ENCODE measurements around the gene RALY.

RALY gene

DNA sequence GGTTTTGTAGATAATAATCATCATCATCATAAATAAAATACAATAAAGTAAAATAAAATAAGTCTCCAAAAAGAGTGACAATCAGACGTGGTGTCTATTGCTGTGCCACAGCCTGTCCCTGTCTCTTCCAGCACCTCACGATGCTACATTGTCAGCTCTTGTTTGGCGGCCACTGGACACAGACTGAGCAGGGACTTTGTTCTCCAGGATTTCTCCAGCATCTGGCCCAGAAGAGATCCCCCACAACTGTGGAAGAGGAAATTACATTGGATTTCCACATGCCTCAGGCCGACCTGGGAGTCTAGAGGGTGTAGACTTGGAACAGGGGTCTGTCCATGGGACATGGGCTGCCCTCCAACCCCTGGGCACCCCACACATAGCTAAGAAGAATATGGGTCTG, 39.2 kb upstream of the RALY start:
- H3K4me3 ChIP-seq (ENCODE audit: low read length) = no peak overlapping the region
- DNase-seq (ENCODE audit: low read depth) = no peak
- TF ChIP-seq, protein P1, sequence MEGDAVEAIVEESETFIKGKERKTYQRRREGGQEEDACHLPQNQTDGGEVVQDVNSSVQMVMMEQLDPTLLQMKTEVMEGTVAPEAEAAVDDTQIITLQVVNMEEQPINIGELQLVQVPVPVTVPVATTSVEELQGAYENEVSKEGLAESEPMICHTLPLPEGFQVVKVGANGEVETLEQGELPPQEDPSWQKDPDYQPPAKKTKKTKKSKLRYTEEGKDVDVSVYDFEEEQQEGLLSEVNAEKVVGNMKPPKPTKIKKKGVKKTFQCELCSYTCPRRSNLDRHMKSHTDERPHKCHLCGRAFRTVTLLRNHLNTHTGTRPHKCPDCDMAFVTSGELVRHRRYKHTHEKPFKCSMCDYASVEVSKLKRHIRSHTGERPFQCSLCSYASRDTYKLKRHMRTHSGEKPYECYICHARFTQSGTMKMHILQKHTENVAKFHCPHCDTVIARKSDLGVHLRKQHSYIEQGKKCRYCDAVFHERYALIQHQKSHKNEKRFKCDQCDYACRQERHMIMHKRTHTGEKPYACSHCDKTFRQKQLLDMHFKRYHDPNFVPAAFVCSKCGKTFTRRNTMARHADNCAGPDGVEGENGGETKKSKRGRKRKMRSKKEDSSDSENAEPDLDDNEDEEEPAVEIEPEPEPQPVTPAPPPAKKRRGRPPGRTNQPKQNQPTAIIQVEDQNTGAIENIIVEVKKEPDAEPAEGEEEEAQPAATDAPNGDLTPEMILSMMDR (conservative IDR thresholded peaks at IDR 0.05; ENCODE audit: low read length) = no peak

DNA sequence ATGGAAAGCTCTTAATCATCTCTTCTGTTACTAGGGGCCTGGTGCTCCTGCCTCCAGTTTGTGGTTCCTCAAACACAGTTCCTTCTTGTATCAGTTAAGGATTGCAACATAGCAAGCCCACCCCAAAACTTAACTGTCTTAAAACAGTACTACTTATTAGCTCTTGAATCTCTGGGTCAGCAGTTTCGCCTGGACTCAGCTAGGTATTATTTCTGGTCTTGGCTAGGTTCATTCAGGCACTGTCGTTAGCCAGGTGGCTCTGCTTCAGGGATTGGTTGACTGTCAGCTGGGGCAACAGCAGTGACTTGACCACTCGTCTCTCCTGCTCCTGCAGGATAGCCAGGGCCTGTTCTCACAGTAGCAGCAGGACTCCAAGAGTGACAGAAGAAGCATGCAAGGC, 30.0 kb upstream of the RALY start:
- DNase-seq (ENCODE audit: low read depth) = no peak
- TF ChIP-seq, protein P1 (conservative IDR thresholded peaks at IDR 0.05; ENCODE audit: low read length) = no peak

DNA sequence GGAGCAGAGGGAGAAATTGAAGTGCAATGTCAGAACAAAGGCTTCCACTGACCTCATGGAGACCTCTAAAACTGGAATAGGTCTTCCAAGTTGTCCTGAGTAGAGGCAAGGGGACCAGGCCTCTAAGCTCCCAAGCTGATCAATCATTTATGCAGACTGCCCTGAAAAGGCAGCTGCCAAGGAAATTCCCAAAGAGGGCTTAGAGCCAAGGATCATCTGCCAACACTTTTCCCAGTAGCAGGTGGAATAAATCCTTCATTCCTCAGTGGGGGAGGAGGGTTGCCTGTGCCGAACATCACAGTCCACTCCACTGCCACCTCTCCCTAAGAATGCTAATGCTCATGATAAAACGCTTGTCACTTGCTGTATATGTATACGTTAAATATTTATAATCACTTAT, 29.3 kb upstream of the RALY start:
- no peak overlapping the region for H3K4me3 ChIP-seq (ENCODE audit: low read length)
- DNase-seq (ENCODE audit: low read depth) = no peak
- TF ChIP-seq, protein P1 (conservative IDR thresholded peaks at IDR 0.05; ENCODE audit: low read length) = no peak

More for the DNA sequence above, 30.0 kb upstream of the RALY start:
- no peak overlapping the region for H3K4me3 ChIP-seq (ENCODE audit: low read length)

DNA sequence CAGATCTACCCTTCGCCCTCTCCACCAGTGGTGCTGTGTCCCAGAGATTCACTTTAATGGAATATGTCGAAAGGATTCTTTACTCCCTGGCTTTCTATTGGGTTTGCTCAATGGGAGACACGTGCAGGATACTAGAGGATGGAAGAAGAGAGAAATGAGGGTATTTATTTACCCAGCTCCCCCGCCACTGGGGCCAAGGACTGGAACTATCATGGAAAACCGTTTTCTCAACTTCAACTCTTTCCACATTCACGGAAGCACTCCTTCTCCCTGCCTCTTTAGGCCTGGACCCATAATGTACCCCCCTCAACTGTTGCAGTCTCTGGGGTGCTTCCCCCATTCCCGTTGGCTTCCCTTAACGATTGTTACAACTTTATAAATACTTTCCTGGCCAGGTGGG, 26.6 kb upstream of the RALY start:
- TF ChIP-seq, protein P1 (conservative IDR thresholded peaks at IDR 0.05; ENCODE audit: low read length) = no peak
- no peak for DNase-seq (ENCODE audit: low read depth)
- H3K4me3 ChIP-seq (ENCODE audit: low read length) = no peak overlapping the region

DNA sequence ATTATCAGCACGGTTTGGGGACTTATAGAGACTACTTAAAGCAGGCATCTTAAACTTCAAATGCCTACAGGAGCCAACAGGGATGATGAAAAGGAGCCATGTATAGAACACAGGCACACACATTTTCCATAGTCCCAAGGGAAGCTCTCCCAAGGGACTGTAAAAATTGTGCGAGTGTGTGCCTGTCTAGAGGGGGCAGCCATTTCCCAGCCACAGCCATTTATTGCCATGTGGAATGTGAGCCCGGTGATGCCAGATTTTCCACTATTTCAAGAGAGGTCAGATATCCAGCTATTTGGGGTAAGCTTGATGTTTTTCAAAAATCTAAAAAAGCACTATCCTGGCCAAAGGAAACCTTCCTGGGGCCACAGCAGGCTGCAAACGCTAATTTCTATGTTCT, 24.1 kb upstream of the RALY start:
- no peak for DNase-seq (ENCODE audit: low read depth)
- TF ChIP-seq, protein P1 (conservative IDR thresholded peaks at IDR 0.05; ENCODE audit: low read length) = no peak
- H3K4me3 ChIP-seq (ENCODE audit: low read length) = no peak overlapping the region

DNA sequence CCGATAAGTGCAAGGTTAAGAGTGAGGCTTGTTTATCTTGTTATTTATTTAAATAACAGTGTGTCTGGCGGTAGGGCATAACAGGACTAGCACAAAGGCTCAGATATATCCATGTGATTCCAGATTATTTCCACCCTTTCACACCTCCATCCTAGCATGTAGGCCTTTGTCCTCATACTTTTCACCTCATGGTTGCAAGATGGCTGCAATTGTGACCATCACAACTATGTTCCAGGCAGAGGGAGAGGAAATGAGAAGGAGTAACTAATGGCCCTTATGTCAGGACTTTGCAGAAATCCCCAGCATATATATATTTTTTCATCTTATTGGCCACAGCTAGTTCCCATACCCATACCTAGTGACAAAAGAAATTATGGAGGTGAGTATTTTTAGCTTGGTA, 23.5 kb upstream of the RALY start:
- TF ChIP-seq, protein P1 (conservative IDR thresholded peaks at IDR 0.05; ENCODE audit: low read length) = no peak
- no peak for DNase-seq (ENCODE audit: low read depth)
- H3K4me3 ChIP-seq (ENCODE audit: low read length) = no peak overlapping the region

DNA sequence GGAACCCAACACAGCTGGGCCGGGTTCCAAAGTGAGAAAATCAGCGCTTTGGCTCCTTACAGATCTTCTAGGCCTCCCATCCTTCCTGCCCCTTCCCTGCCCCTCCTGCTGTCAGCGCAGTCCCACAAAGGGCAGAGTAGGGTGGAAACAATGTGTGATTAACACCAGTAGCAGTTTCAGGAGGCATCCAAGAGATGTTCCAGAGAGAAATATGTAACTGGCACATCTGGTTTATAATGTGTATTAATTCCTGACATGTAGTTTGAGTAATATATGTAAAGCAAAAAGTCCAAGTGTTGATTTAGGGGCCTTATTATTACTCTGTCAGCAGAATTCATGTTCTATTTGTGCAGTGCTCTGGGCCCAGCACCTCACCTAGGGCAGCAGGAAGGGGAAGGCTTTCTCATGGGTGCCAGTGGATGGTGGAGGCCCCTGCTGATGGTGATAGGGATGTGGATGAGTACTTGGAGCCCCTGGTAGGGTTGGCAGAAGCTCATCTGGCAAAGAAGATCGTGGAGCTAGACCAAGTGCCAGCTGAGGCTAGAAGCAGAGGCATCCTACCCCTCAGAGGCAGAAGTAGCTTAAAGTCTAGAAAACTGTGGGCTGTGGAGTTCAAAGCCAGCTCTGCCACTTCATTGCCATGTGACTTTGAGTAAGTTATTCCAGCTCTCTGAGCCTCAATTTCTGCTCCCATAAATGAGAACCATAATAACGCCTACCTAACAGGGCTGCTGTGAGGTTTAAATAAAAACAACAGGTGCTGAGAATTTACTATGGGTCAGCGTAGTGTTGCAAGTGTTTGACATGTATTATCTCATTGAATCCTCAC, 22.4 kb upstream of the RALY start:
- no peak overlapping the region for H3K4me3 ChIP-seq (ENCODE audit: low read length)
- no peak for DNase-seq (ENCODE audit: low read depth)
- TF ChIP-seq, protein P1 (conservative IDR thresholded peaks at IDR 0.05; ENCODE audit: low read length) = no peak
